ENCODE measurements around the gene RAI1.
"Not testable (repeated sequence)": the region's sequence is repeated elsewhere in the genome, so short reads cannot be mapped to it uniquely, and the experiment has no call there.

The RAI1 gene

DNA sequence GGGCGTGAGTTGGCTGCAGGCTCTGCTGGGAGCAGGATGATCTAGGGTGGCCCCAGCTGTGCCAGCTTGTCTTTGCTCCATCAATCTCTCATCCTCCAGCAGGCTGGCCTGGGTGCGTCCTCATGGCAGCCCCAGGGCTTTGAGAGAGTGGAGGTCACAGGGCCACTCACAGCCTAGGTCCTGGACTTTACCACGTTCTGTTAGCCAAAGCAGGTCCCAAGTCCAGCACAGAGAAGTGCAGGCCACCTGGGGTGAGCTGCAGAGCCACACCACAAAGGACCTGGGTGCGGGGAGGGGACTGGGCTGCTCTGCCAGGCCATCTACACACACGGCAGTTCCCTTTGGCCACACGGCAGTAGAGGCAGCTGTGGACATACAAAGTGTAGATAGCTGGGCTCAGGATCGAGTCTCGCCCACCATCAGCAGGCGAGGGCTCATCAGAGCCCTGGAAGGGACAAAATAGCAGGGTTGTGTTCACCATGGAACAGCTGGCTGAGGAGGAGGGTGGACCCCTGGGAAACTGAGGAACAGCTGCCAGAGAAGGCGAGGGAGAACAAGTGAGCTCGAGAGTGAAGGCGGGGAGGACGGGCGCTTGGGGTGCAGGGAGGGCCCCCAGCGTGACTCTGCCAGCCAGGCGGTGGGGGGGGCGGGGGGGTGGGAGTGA lies 125.5 kb downstream of the RAI1 start (continued):
- TF ChIP-seq TCF4 (CRISPR knock-in tag; IDR thresholded peaks at IDR 0.05; ENCODE audit: borderline replicate concordance) (no peak), BACH2 (CRISPR knock-in tag; IDR thresholded peaks at IDR 0.05; ENCODE audit: borderline replicate concordance) (no peak), CSDC2 (CRISPR knock-in tag; IDR thresholded peaks at IDR 0.05) (no peak), ZNF565 (CRISPR knock-in tag; conservative IDR thresholded peaks at IDR 0.05; ENCODE audit: low read depth) (no peak)

- TF ChIP-seq OSR1 (CRISPR knock-in tag; IDR thresholded peaks at IDR 0.05) (no peak), TOX (CRISPR knock-in tag; IDR thresholded peaks at IDR 0.05; ENCODE audit: borderline replicate concordance) (no peak), POU6F1 (CRISPR knock-in tag; IDR thresholded peaks at IDR 0.05; ENCODE audit: borderline replicate concordance, low read depth) (no peak), CSDC2 (CRISPR knock-in tag; IDR thresholded peaks at IDR 0.05) (no peak), ESRRG (CRISPR knock-in tag; IDR thresholded peaks at IDR 0.05) (no peak), TCF4 (CRISPR knock-in tag; IDR thresholded peaks at IDR 0.05; ENCODE audit: borderline replicate concordance) (no peak), RARB (CRISPR knock-in tag; IDR thresholded peaks at IDR 0.05) (no peak), ZNF8 (CRISPR knock-in tag; IDR thresholded peaks at IDR 0.05) (no peak), ZFP3 (CRISPR knock-in tag; IDR thresholded peaks at IDR 0.05) (no peak), ZNF565 (CRISPR knock-in tag; conservative IDR thresholded peaks at IDR 0.05; ENCODE audit: low read depth) (no peak), ISL1 (CRISPR knock-in tag; IDR thresholded peaks at IDR 0.05) (no peak), ZFP30 (CRISPR knock-in tag; IDR thresholded peaks at IDR 0.05) (no peak), ZC3H10 (CRISPR knock-in tag; IDR thresholded peaks at IDR 0.05) (no peak), GLIS3 (CRISPR knock-in tag; IDR thresholded peaks at IDR 0.05) (no peak)
- TF ChIP-seq, protein P1, sequence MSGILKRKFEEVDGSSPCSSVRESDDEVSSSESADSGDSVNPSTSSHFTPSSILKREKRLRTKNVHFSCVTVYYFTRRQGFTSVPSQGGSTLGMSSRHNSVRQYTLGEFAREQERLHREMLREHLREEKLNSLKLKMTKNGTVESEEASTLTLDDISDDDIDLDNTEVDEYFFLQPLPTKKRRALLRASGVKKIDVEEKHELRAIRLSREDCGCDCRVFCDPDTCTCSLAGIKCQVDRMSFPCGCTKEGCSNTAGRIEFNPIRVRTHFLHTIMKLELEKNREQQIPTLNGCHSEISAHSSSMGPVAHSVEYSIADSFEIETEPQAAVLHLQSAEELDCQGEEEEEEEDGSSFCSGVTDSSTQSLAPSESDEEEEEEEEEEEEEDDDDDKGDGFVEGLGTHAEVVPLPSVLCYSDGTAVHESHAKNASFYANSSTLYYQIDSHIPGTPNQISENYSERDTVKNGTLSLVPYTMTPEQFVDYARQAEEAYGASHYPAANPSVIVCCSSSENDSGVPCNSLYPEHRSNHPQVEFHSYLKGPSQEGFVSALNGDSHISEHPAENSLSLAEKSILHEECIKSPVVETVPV (CRISPR knock-in tag; IDR thresholded peaks at IDR 0.05), result no peak
- TF ChIP-seq, protein P2, sequence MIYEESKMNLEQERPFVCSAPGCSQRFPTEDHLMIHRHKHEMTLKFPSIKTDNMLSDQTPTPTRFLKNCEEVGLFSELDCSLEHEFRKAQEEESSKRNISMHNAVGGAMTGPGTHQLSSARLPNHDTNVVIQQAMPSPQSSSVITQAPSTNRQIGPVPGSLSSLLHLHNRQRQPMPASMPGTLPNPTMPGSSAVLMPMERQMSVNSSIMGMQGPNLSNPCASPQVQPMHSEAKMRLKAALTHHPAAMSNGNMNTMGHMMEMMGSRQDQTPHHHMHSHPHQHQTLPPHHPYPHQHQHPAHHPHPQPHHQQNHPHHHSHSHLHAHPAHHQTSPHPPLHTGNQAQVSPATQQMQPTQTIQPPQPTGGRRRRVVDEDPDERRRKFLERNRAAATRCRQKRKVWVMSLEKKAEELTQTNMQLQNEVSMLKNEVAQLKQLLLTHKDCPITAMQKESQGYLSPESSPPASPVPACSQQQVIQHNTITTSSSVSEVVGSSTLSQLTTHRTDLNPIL (CRISPR knock-in tag; IDR thresholded peaks at IDR 0.05; ENCODE audit: low read depth), result no peak
- no peak for ATAC-seq
These were observed 126.2 kb downstream of the RAI1 start for GRCh38 chr17:17807440-17807839.

- ATAC-seq, result not testable (repeated sequence)
These were observed 126.9 kb downstream of the RAI1 start for GRCh38 chr17:17808200-17808599.

DNA sequence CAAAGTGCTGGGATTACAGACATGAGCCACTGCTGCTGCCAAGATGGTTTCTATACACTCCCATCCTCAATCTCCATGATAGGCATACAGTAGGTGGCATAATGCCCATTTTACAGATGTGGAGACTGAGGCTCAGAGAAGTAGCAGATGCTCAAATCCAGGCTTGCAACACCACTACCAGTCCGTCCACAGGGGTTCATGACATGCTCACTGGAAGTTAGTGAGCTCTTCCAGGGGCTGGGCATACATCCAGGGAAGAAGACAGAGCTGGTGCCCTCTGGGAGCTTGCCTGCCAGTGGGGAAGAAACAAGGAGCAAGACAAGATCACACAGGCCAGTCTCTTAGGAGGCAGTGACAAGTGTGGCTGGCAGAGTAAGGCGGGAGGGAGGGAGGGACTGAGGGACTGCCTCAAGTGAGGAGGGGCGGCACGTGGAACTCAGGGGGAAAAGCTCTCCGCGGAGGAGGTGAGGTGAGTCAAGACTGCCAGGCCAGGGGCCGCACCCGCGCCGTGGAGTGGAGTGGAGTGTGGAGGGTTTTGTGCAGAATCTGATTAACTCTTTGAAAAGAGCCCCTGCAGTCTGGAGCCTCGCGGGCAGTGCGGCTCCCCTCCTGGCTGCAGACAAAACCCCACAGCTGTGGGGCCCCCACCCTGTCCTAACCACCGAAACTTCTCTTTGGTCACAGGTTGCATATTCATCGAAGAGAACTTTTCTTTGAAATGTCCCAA lies 127.6 kb downstream of the RAI1 start:
- no peak for ATAC-seq
- no peak for TF ChIP-seq SNAI2 (CRISPR knock-in tag; IDR thresholded peaks at IDR 0.05)
- TF ChIP-seq ZNF8 (CRISPR knock-in tag; IDR thresholded peaks at IDR 0.05), result no peak
- TF ChIP-seq ZFP3 (CRISPR knock-in tag; IDR thresholded peaks at IDR 0.05), result no peak
- no peak for TF ChIP-seq RARB (CRISPR knock-in tag; IDR thresholded peaks at IDR 0.05)
- TF ChIP-seq POU6F1 (CRISPR knock-in tag; IDR thresholded peaks at IDR 0.05; ENCODE audit: borderline replicate concordance, low read depth), result no peak
- no peak for TF ChIP-seq CSDC2 (CRISPR knock-in tag; IDR thresholded peaks at IDR 0.05)
- TF ChIP-seq, protein P3, sequence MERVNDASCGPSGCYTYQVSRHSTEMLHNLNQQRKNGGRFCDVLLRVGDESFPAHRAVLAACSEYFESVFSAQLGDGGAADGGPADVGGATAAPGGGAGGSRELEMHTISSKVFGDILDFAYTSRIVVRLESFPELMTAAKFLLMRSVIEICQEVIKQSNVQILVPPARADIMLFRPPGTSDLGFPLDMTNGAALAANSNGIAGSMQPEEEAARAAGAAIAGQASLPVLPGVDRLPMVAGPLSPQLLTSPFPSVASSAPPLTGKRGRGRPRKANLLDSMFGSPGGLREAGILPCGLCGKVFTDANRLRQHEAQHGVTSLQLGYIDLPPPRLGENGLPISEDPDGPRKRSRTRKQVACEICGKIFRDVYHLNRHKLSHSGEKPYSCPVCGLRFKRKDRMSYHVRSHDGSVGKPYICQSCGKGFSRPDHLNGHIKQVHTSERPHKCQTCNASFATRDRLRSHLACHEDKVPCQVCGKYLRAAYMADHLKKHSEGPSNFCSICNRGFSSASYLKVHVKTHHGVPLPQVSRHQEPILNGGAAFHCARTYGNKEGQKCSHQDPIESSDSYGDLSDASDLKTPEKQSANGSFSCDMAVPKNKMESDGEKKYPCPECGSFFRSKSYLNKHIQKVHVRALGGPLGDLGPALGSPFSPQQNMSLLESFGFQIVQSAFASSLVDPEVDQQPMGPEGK (CRISPR knock-in tag; IDR thresholded peaks at IDR 0.05; ENCODE audit: borderline replicate concordance), result no peak
- TF ChIP-seq, protein P4, sequence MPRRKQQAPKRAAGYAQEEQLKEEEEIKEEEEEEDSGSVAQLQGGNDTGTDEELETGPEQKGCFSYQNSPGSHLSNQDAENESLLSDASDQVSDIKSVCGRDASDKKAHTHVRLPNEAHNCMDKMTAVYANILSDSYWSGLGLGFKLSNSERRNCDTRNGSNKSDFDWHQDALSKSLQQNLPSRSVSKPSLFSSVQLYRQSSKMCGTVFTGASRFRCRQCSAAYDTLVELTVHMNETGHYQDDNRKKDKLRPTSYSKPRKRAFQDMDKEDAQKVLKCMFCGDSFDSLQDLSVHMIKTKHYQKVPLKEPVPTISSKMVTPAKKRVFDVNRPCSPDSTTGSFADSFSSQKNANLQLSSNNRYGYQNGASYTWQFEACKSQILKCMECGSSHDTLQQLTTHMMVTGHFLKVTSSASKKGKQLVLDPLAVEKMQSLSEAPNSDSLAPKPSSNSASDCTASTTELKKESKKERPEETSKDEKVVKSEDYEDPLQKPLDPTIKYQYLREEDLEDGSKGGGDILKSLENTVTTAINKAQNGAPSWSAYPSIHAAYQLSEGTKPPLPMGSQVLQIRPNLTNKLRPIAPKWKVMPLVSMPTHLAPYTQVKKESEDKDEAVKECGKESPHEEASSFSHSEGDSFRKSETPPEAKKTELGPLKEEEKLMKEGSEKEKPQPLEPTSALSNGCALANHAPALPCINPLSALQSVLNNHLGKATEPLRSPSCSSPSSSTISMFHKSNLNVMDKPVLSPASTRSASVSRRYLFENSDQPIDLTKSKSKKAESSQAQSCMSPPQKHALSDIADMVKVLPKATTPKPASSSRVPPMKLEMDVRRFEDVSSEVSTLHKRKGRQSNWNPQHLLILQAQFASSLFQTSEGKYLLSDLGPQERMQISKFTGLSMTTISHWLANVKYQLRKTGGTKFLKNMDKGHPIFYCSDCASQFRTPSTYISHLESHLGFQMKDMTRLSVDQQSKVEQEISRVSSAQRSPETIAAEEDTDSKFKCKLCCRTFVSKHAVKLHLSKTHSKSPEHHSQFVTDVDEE (CRISPR knock-in tag; IDR thresholded peaks at IDR 0.05), result no peak
- no peak for TF ChIP-seq ZFP30 (CRISPR knock-in tag; IDR thresholded peaks at IDR 0.05)
- TF ChIP-seq BACH2 (CRISPR knock-in tag; IDR thresholded peaks at IDR 0.05; ENCODE audit: borderline replicate concordance), result no peak
- no peak for TF ChIP-seq PPARA (CRISPR knock-in tag; IDR thresholded peaks at IDR 0.05; ENCODE audit: borderline replicate concordance)
- no peak for TF ChIP-seq ZNF565 (CRISPR knock-in tag; conservative IDR thresholded peaks at IDR 0.05; ENCODE audit: low read depth)
- no peak for TF ChIP-seq TCF4 (CRISPR knock-in tag; IDR thresholded peaks at IDR 0.05; ENCODE audit: borderline replicate concordance)

All from SK-N-SH treated with all-trans-retinoic acid at 6 μM for 48 hours (cell line).